HG03095 (cell line): ENCODE results near the gene NUDT5.

ENCODE experiments used
- ATAC-seq: cut with Tn5 transposase; IDR thresholded peaks from one replicate; pipeline ENCODE4 v1.9.1; 2021; ENCODE audit warnings: moderate library complexity; ENCODE audit not compliant: unreplicated experiment

NUDT5 gene

DNA sequence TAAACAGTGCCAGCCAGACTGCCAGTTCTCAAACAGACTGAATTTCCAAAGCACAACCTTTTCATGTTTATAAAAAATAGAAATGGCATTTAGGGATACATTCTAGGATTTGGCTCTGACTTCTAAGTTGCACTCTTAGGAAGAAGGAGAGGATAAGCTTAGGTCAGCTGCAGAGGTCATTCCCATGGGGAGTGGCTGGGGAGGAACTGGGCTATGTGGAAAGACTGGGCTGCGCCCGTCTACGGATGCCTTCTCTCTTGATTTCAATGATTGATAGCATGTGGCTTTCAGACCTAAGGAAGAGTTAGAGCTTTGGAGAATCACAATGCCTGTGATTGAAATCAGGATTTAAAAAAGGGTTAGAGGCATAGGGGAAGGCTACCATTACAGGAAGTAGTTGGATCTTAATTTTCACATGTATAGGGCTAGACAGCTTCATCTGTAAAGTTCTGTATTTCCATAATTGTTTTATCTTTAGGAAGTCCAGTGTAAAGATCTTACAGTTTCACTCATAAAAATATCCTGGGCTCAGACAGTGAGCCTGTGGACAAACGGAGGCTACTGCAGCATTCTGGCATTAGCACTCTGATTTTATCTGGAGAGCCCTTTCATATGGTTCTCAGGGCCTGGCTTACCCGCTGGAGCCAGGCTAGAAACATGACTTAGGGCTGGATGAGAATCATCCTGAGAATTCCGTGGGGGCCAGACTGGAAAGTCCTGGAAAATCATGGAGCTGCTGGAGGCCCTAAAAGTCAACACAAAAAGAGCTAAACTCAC is 29.5 kb downstream of the NUDT5 start:
- ATAC-seq, result no peak

GRCh38 chr10:12165036-12165435 is 30.7 kb downstream of the NUDT5 start:
- ATAC-seq, result no peak

- ATAC-seq, result no peak
Measured at GRCh38 chr10:12164085-12164484, 31.6 kb downstream of the NUDT5 start.

DNA sequence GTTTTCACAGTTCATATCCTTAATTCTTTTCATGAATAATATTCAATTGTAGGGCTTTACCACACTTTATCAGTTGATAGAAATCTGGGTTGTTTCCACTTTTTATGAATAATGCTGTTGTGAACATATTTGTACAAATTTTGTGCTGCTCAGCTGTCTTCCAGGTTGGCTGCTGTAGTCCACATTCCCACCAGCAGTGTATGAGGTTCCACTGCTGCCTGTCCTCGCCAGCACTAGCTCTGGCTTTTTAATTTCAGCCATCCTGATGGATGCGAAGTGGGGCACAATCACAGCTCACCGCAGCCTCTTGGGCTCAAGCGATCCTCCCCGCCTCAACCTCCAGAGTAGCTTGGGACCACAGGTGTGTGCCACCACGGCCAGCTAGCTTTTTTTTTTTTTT is 32.8 kb downstream of the NUDT5 start:
- ATAC-seq, result no peak

DNA sequence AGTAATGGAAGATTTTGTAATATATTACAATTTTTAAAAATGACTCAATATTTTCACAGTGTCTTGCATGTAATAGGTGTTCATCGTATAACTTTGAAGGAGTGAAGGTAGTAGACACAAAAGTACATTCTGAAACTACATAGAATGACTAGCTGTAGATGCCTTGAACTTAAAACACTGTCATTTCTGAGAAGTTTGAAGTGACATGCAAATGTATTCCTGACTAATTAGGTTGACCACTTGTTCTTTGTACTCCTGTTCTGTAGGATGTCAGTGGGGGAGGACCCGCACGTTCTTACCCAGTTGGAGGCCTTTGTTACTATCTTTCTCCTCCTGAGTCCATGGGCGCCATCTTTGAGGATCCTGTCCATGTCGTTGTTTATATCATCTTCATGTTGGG is 35.0 kb downstream of the NUDT5 start:
- ATAC-seq, result no peak

- ATAC-seq, result no peak
Measured at GRCh38 chr10:12158111-12158510, 37.6 kb downstream of the NUDT5 start.

DNA sequence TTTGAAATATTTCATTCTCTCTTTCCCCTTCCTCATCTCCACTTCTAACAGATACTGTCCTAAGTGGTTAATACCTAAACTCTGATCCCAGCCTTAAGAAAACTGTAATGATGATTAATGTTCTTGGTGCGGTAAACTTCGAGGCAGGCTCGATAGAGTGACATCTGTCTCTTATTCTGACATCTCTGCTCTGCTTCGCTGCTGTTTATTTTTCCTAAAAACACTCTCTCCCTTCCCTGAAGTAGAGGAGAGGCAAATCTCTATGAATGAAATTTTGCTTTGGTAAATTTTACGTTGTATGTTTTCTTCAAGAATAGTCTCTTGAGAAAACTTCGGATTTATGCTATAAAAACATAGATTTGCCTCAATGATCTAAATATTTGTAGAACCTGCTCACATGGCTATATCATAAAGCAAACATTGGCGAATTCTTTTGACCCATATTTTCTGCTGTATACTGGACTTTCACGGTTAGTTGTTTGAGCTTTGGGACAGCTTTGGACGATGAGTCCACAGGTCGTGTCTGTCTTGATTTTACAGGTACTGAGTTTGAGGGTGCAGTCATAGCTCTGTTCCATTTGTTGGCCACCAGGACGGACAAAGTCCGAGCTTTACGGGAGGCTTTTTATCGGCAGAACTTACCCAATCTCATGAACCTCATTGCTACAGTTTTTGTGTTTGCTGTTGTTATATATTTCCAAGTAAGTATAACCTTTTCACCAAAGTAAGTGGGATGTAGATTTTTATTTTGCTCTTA is 39.1 kb downstream of the NUDT5 start:
- no peak for ATAC-seq

DNA sequence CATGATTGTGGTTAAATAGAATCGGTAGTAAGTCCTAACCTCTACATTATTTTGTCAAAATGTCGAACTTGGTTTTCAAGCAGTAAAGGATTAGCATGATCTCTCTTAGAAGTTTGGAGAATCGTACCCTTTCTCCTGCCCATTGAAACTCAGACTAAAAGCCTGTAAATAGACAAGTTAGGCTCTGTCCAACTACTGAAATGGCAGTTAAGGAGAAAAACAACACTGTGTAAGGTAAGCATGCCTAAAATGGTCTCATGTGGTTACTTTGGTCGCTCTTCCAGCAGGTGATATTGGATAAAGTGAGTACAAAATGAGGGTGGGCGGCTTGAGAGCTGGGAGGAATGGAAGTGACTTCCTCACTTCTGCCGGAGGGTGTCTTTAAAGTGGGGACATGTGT is 41.2 kb downstream of the NUDT5 start:
- no peak for ATAC-seq

GRCh38 chr10:12150163-12150562 is 45.5 kb downstream of the NUDT5 start:
- ATAC-seq, result no peak

DNA sequence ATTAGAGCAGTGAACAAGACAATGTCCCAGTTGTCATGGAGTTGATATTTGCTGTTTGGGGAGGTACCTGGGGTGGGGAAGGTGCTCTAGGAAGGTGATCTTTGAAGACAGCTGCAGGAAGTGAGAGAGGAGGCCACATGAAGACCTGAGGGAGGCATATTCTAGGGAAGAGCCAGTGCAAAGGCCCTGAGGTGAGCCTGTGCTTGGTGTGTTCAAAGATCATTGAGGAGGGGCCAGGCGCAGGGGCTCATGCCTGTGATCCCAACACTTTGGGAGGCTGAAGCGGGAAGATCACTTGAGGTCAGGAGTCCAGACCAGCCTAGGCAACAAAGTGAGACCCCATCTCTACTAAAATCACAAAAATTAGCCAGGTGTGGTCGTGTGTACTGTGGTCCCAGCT is 51.2 kb downstream of the NUDT5 start:
- ATAC-seq, result no peak

DNA sequence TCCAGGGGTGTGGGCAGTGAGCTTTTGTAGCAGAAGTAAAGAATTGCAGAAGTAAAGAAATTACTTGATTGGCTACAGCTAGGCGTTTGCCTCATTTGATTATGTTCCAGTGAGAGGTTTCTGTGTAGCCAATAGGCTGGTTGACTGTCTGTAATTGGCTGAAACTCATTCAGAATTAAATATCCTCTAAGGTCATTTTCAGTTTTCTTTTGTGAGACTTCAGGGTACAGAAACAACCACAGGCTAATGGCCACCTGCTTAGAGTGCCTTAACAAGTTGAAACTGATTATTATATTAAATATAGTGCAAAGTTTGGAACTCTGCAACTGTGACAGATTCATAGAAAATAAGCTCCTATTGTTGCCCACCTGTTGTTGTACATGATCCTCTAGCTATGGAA is 55.7 kb downstream of the NUDT5 start:
- ATAC-seq, result no peak

DNA sequence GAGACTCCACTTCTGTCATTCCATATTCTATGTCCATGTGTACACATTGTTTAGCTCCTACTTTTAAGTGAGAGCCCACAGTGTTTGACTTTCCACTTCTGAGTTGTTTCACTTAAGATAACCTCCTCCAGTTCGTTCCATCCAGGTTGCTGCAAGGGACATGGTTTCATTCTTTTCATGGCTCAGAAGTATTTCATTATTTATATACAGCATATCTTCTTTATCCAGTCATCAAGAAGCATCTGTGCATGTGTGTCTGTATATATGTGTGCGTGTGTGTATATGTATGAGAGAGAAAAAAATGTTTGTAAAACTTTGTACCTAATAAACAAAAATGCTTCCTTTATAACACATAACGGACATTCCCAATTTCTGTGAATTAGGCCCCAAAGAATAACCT is 60.1 kb downstream of the NUDT5 start:
- ATAC-seq, result no peak

DNA sequence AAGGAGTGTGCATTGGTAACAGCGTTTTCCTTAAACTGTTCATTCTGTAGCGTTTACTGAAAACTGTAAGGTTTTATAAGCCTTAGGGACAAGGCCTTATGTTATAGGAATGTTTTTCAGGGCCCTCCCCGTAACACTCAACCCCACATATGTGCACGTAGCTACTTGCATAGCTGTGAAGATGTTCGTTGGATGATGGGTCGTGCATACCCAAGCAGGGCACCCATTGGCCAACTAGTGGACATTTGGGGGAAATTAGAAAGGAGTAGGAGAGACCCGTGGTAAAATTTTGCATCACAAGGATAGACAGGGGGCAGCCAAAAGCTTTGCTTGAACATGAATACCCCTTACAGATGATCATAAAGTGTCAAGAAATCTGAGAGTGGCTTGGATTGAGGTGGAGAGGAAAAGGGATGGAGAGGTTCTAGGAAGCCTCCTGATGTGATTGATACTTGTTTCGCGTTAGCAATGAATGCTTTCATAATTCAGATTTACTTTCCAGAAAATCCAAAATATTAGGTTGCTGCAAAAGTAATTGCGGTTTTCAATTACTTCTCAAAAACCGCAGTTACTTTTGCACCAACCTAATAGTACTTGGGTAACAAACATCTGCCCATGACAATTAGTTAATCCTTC is 65.3 kb downstream of the NUDT5 start:
- no peak for ATAC-seq

DNA sequence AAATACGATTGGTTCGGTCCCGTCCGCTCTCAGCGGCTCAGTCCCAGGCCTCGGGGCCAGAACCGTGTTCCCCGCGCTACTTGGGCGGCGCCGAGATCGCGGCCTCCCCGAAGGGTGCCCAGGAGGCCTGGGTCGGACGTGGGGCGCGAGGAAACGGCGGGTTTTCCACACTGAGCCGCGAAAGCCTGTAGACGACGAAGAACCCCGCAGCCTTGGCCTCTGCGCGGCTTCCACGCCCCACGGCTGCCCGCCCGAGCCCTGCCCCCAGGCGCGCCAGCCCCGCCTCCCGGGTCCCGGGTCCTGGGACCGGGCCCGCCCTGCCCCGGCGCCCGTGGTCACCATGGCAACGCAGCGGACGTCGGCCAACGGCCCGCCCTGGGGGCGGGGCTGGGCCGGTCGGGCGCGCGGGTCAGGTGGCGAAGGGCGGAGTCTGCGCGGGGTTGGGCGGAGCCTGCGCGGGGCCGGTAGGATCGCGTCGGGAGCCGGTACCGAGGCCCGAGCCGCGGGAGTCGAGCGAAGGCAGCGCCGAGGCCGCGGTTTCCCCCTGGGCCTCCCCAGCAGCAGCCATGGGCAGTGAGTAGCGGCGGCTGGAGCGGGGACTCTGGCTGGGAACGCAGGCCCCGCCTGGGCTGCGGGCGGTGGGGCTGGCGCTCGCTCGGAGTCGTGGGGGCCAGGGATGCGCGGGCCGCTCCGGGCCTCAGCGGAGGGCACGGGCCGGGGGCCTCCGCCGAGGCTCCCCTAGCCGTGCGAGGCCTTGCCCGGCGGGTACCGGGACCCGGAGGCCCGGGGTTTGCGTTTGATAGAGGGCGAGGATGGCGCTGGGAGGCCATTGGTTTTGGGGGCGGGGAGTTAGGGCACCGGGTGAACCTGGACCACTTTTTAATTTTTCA is 66.2 kb downstream of the NUDT5 start, which contains the start of gene SEC61A2:
Gene SEC61A2 (plus strand): TSS at position 456 of the 890 bp plus-strand sequence. CDS start 111 bp downstream, at position 567.
- peak; percentile 91 for ATAC-seq

DNA sequence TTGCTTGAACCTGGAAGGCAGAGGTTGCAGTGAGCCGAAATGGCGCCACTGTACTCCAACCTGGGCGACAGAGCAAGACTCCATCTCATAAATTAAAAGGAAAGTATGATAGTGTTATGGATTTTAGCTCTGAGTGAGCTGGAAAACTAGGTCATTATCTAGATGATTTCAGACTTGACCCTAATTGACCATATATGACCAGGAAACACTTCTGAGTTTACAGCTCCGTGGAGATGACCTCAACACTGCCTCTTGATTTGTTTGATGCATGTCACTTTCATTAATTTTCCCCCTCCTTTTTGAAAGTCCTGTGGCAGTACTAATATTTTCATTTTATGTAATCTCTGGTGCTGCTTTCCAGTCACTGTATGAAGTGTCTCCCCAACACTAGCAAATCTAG is 74.0 kb downstream of the NUDT5 start:
- ATAC-seq, result no peak
